IPS-NIHi7 (cell line): ENCODE results near the gene CACNA1S.

Experiments
- DNase-seq: peaks from one replicate; pipeline ENCODE4 v3.0.0; 2012; ENCODE audit warnings: mixed read lengths; ENCODE audit errors: extremely low spot score

CACNA1S gene

DNA sequence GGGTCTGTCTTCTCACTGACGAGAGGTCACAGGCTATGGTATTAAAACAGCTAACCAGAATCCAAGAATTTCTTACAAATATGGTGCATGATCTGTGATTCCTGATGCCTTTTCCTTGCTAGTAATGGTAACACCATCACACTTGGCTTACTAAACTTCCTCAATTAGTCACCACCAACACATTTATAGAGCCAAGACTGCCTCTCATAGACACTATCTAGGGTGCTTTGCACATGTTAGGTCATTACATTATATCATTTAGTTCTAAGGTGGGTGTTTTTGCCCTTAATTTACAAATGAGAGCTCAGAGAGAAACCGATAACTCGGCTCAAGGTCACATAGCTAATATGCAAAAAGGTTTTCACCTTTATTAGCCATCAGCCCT is 97.4 kb downstream of the CACNA1S start:
- DNase-seq = no peak

DNA sequence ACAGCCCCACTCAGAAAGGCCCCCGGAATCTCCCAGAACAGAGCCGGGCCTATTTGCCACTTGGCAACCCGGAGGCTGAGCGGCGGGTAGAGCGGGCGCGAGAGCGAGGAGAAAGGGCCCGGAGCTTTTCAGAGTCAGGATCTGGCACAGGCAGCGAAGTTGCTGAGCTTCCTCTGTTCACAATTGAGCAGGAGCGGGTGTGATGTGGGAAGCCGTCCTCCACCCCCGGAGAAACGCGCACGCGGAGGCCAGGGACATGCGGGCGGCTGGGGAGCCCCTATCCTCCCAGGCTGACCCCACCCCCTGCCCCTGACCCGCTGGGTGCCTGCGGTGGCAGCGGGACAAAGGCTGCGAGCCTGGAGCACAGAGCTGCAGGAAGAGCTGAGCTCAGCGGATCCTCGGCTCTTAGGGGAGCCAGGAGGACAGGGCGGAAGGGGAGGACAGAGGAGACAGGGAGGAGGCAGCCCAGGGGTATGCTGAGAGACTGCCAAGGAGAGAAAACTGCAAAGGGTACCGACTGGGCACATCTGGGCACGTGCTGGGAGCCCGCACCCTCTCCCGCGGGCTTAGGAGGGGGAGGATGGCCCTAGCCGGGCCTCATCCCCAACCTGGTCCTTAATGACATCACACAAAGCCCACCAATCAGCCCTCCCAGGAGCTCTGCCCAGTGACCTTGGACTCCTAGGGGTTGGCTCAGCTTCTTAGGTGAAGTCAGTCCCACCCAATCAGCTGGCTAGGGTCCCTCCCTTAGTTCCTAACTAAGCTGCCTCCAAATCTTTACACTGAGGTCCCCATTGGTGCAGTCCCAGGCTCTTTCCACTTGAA is 98.0 kb downstream of the CACNA1S start:
- DNase-seq = peak; percentile 72

DNA sequence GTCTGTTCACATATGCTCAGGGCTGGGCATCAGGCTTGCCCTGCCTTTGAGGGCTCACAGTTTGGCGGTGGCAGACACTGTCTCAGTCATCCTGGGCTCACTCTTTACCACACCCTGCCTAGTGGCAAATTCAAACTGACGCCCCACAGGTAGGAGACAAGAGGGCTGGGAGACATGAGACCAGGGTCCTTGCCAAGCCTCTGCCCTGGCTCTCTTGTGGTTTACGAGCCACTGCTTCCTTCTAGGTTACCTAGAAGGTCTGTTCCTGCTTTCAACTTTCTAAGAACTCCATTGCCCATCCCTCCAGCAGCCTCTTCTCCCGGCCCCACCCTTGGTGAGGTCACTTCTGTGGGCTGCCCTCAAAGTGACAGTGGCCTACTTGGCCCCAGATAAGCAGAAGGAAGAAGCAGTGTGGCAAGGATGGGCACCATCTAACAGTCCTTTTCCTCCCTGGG is 99.2 kb downstream of the CACNA1S start:
- DNase-seq = no peak

DNA sequence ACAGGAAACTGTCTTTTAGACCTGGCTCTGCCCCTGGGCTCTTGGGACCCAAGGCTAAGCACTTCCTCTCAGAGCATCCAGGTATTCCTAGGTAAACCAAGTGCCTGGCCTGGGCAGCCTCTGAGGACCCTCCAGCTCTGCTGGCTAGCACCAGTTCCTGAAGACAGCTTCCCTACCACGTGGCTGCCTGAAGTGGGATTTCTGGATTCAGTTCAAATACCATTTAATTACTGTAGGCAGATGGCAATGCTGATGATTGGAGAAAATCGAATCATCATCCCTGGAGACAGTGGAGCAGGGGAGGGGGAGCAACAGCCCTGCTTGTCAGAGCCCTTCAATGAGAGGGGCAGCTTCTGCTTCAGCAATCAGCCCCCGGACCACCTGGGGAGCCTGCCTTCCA is 100.6 kb downstream of the CACNA1S start:
- no peak for DNase-seq

DNA sequence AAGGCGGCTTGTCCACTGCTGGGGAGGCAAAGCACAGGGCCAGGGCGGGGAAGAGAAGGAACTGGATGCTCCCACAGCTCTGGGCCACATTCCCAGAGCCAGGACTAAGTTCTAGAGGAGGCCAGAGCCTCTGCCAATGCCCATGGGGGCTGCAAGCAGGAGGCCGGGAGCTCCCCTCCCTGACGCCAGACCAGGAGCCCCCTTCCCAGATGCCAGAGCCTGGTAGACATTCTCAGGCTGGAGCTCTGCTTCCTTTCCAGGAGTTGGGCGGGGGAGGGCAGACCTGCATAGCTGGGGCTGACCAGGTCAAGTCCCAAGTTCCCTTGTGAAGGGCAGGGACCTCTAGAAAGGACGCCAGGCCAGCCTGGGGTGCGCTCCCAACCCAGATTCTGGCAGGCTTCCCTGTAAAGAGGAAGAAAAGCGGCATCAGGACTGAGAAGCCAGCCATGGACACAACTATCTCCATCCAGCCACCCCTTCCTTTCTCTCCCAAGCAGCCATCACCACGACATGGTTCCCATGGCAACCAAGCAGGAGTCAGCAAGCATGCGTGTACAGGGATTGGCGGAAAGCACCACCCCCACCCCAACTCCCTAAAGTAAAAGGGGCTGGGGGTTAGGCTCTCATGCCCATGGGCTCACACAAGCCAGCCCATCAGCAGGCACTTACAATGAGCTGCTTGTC is 102.1 kb downstream of the CACNA1S start:
- peak; percentile 46 for DNase-seq

DNA sequence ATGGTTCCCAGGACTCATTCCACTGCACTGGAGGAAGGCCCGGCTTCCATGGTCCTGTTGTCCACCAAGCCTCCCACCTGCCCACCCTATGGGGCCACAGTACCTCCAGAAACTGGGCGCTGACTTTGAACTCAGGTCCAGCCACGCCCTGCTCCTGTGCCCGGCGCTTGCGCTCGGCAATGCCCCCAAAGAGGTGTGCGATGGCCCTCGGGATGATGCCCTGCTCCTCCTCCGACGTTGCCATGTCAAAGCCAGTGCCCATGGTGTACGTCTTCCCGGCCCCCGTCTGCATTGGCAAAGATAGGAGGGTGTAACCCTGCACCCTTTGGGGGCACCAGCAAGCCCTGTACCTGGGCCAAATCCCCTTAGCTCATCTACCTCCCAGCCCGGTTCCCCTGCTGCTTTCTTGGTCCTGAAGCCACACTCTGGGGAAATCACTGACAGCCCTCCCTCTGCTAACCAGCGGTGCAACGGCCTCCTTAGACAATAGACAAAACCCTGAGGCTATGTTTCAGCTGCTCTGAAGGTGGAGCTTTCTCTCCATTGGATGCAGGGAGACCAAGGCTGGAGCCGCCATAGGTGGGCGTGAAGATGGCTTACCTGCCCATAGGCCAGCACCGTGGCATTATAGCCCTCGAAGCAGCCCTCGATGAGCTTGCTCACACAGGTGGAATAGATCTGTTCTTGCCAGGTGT is 103.4 kb downstream of the CACNA1S start:
- DNase-seq = no peak

DNA sequence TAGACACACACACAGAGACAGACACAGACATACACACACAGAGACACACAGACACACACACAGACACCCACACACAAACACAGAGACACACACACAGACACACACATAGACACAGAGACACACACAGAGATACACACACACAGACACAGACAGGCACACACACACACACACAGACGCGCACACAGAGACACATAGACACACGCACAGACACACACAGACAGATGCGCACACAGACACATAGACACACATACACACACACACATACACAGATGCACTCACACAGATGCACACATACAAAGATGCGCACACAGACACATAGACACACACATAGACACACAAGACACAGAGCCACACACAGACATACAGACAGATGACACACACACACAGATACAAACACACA is 104.7 kb downstream of the CACNA1S start:
- DNase-seq = no peak

DNA sequence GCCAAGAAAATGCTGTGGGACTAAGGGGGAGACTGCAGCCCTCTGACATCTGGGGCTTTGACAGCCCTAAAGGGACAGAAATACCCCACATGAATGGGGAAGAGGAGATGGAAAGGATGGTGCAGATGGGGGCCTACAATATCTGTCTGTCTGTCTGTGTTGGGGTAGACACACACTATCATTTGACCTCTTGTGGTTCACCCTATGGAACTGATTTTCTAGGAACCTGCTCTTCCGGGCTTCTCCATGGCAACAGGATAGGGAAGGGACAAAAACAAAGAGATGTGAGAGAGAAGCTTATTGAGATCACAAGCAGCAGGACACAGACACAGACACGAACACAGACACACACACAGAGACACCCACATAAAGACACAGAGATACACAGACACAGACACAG is 105.8 kb downstream of the CACNA1S start:
- no peak for DNase-seq

DNA sequence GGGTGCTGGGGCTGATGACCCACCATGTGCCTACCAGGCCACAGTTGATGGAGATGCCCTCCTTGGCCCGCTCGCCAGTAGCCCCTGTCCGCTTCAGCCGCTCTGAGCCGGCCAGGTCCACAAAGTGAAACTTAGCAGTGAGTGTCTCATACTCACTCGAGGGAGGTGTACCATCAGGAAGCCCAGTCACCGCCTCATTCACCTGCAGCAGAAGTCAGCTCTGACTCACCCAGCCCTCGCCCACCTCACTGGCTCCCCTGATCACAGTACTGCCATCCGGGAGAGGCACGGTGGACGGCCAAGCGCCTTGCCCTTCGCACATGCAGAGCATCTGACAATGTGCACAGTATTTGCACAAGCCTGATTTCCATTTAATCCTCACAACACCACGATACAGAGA is 107.5 kb downstream of the CACNA1S start:
- DNase-seq = no peak

DNA sequence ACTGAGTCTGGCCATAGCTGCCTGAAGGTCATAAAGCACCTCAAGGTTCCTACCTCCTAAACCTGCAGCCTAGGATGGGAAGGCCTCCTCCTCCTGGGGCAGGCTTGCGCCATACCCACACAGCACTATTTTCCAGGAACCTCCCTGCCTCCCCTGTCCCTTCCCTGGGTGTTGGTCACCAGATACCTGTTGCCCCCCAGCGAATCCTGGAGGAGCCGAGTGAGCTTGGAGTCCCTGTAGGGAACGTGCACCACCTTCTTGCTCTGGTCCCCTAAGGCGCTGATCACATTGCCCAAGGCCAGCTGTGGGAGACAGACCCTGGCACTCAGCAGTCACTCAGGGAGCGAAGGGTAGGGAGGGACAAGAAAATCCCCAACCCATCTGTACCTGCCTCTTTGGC is 108.1 kb downstream of the CACNA1S start:
- DNase-seq = no peak

DNA sequence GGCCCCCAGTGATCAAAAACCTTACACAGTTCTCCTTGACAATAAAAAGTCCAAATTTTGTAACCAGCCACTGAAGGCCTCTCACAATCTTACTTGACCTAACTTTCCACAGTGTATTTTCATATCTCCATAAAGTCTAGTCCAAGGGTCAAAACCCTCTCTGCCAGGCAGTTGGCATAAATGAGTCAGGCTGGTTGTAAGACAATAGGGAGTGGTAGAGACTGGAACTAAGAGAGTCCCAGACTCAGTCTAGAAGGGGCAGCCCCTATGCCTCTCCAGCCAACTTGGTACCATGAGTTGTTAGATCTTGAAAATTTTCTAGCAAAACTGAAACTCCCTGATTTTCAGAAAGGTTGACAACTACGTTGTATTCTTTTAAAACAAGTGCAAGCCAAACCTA is 109.7 kb downstream of the CACNA1S start:
- DNase-seq = no peak

DNA sequence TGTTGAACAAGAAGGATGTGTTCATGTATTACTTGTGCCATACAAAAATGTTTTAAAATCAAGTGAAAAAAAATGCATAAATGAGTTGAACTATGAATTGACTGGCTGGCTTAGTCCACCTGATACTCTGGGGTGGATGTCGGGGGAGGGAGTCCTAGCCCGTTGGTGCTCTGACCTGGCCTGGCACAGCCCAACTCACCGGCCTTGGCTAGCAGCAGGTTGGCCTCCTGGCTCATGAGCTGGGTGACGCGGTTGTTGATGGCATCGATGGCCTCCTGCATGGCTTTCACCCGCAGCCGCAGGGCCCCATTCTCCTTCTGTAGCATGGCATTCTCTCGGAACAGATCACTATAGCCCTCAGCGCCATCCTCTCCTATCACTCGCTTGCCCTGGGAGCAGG is 110.3 kb downstream of the CACNA1S start:
- DNase-seq = no peak

DNA sequence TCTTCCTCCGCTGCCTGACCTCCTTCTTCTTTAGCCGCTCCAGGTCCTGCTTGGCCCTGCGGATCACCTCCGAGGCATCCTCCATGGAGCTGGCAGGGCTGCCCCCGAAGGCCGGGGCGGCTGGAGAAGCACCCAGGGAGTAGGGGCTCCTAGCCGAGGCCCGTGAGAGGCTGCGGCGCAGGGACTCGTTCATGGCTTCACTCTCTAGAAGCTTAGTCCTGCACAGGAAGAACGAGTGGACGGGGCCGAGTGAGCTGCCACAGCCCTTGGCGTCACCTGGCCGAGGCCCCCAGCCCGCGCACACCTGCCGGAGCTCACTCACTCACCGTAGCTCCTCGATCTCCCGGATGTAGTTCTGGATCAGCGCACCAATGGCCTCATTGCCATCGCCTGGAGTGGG is 111.8 kb downstream of the CACNA1S start:
- DNase-seq = no peak

DNA sequence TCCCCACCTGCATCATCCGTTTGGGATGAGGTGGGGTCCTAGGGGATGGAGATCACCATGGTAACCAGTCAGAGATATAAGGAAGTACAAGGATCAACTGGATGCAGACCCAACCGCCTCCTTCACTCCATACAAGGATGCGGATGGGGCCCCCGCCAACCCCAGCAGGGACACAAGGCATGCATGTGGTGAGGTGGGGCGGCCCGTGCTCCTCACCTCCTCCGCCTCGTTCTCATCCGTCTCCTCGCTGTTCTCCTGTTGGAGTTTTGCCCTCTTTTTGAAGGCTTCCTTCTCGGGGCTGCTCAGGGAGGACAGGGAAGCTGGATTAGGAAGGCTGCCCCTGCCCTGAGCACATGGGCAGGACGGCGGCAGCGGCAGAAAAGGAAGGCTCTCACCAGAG is 112.6 kb downstream of the CACNA1S start:
- DNase-seq = no peak

DNA sequence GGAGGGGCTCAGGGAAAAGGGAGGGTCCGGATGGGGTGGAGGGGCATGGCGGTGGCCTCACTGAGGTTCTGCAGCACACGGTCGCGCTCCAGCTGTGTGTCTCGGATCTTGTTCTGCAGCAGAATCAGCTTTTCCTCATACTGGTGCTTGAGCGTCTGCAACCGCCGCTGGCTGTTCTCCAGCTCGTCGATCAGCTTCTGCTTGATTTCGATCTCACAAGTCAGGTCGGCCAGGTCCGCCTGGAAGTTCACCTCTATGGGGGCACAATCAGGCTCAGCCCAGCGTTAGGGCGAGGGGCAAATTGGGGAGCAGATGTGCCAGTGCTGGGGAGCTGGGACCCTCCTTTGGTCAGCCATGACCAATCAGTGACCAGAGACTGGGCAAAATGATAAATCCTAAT is 113.9 kb downstream of the CACNA1S start:
- DNase-seq = no peak

DNA sequence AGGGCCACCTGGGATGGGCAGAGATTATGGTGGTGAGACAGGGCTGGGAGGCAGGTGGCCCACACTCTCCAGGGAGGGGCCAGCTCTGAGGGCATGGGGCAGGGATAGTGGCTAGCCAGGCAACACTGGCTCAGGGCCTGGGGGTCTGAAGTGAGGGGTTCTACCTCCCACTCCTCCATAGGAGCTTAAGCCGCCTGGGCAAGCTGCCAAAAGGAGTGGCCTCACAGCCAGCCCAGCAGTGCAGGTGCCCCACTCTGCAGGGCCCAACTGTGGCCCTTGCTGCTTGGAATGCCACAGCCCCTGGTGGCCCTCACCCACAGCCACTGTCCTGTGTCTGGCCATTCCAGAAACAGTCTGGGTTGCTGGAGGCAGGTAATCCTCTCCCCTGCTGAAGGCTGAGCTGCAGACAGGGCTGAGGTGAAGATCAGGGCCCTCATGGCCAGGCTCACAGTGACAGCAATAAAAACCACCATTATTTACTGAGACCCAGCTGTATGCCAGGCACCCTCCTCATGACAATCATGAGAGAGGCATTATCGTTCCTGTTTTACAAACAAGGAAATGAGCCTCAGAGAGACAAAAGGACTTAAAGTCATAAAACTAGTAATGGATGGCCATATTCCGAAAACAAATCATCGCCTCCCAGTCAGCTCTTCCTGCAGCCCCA is 119.7 kb downstream of the CACNA1S start:
- no peak for DNase-seq

DNA sequence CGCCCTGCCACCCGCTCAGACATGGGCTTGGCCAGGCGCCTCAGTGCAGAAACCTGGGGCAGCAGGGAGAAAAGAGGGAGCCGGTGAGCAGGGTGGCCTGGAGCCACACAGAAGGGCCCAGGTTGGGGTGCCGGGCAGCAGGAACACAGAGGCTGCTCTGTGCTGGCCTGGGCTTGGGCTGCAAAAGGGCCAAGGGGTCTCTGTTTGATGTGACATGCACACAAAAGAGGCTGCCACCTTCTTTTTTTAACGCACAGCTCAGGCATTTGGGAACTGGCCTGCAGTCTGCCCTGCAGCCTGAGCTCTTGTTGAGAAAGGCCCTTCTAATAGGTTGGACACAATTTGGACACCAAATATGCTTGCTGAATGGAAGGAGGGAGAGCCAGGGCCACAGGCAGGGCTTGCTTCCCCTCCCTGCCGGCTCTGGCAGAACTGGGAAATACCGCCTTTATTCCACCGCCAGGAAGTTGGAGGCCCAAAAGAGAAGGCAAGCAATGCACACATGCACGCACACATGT is 121.1 kb downstream of the CACNA1S start:
- no peak for DNase-seq

DNA sequence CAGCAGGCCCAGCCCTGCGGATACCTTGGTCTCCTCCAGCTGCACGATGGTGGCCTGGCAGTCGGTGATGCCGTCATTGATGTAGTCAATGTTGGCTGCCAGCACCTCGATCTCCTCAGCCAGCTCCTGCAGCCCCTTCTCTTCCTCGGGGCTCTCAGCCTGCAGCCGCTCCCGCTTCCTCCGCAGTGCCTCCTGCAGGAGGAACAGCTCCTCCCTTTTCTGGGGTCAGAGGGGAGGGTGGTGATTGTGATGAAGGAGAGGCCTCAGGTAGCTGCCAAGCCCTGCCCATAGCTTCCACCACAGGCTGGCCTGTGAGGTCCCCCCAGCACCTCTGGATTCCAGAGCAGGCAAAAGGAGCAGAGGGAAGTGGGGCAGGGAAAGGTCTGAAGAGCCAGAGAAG is 122.1 kb downstream of the CACNA1S start:
- DNase-seq = no peak
